Spinal cord (tissue), 10 donors: ENCODE measurements around the gene SAMSN1. TPM values are rescaled to one million over a fixed set of nuclear protein-coding genes. Genes with fewer than 3 reads are reported as not detected.

Experiments
- DNase-seq, 6 donors: peaks; one replicate each; pipeline versions ENCODE4 v3.0.0 to v3.0.0-alpha.2; 2013 to 2015; ENCODE audit warnings: low spot score in 6 of 6, low read depth in 4 of 6
- H3K27ac ChIP-seq: one replicate; pipeline ENCODE4 v1.5.1; 2013; ENCODE audit warnings: low read depth, low read length, control low read depth
- H3K27me3 ChIP-seq: one replicate; pipeline ENCODE4 v1.6.1; 2013; ENCODE audit warnings: low read length; ENCODE audit not compliant: control insufficient read depth, insufficient read depth
- H3K36me3 ChIP-seq: one replicate; pipeline ENCODE4 v1.6.1; 2013; ENCODE audit warnings: low read length; ENCODE audit not compliant: control insufficient read depth, insufficient read depth
- H3K4me1 ChIP-seq: one replicate; pipeline ENCODE4 v1.6.1; 2013; ENCODE audit warnings: low read length; ENCODE audit not compliant: control insufficient read depth, insufficient read depth
- H3K4me3 ChIP-seq: one replicate; pipeline ENCODE4 v1.5.1; 2013; ENCODE audit warnings: low read depth, low read length, control low read depth
- H3K9me3 ChIP-seq: one replicate; pipeline ENCODE4 v1.6.1; 2013; ENCODE audit warnings: low read length; ENCODE audit not compliant: control insufficient read depth, insufficient read depth
- WGBS: methylation state at CpG from one replicate; pipeline ENCODE4 v1.1.5; 2013; ENCODE audit warnings: missing lambda C conversion rate; ENCODE audit not compliant: insufficient coverage; 5-methylcytosine and 5-hydroxymethylcytosine counted together
- polyA plus RNA-seq, 2 donors: library from polyadenylated mRNA; unstranded; fragments of 120-200 nt; gene quantifications; one replicate each; pipeline ENCODE4 v1.2.1, GENCODE V29; 2013; ENCODE audit not compliant: insufficient read length in 2 of 2
- total RNA-seq, 2 donors: library from RNA; depleted of rRNA in 1 of 2; stranded (reverse); fragments of 120-200 nt in 1 of 2; fragments of >200 nt in 1 of 2; gene quantifications; one replicate each; pipeline versions ENCODE4 v1.2.3 to v1.2.4, GENCODE V29; 2013 to 2014
- donor health status: healthy.

Gene SAMSN1
- total and polyA plus RNA-seq, 4 donors: 8.5 to 22.4 (median 12.3) TPM

DNA sequence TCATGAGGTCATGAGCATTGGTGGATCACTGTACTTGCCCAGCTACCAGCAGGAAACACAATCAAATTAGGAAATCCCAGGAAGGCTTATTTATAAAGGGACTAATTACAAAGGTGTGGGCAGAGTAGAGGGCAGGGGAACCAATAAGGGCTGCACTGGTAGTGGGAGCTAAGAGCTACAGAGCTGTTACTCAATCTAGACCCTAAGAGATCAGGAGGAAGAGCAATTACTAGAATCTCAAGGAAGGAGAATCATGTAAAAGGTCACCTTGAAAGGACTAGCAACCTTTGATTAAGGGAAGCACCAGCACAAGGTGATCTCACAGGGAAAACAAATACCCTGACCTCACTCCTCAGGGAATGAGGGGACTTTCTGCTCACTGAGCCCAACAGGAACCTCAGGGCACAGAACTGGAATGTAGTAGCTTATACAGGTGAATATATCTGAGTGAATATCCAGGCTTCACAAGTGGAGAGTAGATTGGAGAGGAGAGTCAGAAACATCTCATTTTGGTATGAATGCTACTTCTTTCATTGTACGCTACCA lies 66.8 kb downstream of the SAMSN1 start:
- no peak for DNase-seq
- Histone ChIP-seq H3K36me3 (no peaks in the 10 kb centered on the region), H3K9me3 (no peaks in the 10 kb centered on the region), H3K27me3 (no peaks in the 10 kb centered on the region), H3K4me1 (no peaks in the 10 kb centered on the region), H3K27ac (no peak overlapping the region), H3K4me3 (no peak overlapping the region)
- WGBS: 80% methylated on average over 1 of the region's 1 CpG

DNA sequence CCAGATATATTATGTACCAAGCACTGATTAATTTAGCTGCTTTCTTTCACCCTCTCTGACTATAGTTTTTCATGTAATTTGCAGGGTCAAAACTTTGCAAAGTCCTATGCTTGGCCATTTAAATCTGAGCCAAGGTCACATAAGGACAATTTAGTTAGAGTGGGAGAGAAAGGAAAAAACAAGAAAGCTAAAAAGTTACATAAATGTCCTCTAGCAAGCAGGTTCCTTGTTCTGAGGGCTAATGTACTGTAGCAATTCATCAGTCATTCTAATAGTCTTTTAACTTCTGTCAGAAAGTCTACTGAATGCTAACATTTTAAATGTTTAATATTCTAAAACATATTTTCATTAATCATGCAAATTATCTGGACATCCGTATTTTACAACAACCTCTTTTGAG lies 68.3 kb downstream of the SAMSN1 start:
- no peaks in the 10 kb centered on the region for H3K9me3 ChIP-seq
- H3K4me1 ChIP-seq: no peaks in the 10 kb centered on the region
- no peak overlapping the region for H3K27ac ChIP-seq
- H3K4me3 ChIP-seq: no peak overlapping the region
- no peaks in the 10 kb centered on the region for H3K36me3 ChIP-seq
- no CpG with 5 or more reads among the region's 1 CpG for WGBS
- no peak for DNase-seq
- no peaks in the 10 kb centered on the region for H3K27me3 ChIP-seq

DNA sequence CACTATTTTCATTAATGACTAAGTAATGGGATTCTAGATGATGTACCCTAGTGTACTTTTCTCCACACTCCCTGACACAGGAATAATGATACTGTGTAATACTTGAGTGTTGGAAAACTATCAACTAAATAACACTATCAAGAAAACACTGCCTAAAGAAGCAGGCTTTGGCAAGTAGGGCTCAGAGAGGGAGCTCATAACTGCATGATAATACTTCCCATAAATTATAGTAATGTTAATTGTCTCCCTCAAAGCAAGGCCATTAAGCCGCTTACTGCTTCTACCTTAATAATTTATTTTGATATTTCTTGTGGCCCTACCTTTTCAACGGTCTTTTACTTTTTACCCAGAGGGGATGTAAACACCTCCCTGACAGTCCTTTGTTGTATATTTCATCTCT lies 69.0 kb downstream of the SAMSN1 start:
- Histone ChIP-seq H3K27ac (no peak overlapping the region), H3K36me3 (no peaks in the 10 kb centered on the region), H3K27me3 (no peaks in the 10 kb centered on the region), H3K9me3 (no peaks in the 10 kb centered on the region), H3K4me3 (no peak overlapping the region), H3K4me1 (no peaks in the 10 kb centered on the region)
- WGBS: no CpG with 5 or more reads among the region's 2 CpGs
- DNase-seq: peak in 1 of 6 donors; percentile 80

DNA sequence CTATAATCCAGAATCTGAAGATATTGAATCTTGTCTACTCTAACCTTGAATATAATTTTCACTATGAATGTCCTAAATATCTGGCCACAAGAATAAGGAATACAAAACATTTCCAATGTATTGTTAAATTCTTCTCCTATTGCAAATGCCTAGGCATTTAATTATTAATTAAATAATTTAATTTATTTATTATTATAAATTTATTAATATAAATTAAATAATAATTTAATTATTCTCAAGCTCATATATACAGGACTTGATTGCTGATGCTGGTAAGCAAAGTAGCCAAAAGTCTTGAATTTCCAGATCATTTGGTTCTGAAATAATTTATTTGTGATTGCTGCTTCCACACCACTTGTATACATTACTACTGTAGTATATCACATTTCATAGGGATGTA lies 71.1 kb downstream of the SAMSN1 start:
- no peak for DNase-seq
- H3K4me1 ChIP-seq: no peaks in the 10 kb centered on the region
- no peak overlapping the region for H3K27ac ChIP-seq
- H3K4me3 ChIP-seq: no peak overlapping the region
- no peaks in the 10 kb centered on the region for H3K27me3 ChIP-seq
- H3K9me3 ChIP-seq: no peaks in the 10 kb centered on the region
- no peaks in the 10 kb centered on the region for H3K36me3 ChIP-seq

DNA sequence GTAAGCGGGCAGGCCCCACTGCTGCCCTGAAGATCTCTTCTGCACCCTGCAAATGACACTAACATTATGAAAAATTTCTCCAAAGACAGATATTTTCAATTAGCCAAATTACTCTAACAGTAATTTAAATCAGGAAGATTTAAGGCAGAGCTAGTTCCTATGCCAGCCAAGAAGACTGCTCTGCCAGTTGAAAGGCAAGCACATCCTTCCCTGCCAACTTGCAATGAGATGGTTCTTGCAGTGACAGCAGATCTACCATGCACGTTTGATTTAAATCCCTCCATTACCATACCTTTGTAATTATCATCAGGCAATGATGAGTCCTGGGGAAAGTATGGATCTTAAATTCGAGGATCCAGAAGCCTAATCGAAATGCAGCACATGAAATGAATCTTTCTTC lies 76.5 kb downstream of the SAMSN1 start:
- no peak overlapping the region for H3K27ac ChIP-seq
- H3K4me1 ChIP-seq: no peaks in the 10 kb centered on the region
- no peaks in the 10 kb centered on the region for H3K36me3 ChIP-seq
- no peaks in the 10 kb centered on the region for H3K27me3 ChIP-seq
- H3K9me3 ChIP-seq: no peaks in the 10 kb centered on the region
- peak in 2 of 6 donors; percentile 20 to 81 for DNase-seq
- H3K4me3 ChIP-seq: no peak overlapping the region
- no CpG with 5 or more reads among the region's 4 CpGs for WGBS

DNA sequence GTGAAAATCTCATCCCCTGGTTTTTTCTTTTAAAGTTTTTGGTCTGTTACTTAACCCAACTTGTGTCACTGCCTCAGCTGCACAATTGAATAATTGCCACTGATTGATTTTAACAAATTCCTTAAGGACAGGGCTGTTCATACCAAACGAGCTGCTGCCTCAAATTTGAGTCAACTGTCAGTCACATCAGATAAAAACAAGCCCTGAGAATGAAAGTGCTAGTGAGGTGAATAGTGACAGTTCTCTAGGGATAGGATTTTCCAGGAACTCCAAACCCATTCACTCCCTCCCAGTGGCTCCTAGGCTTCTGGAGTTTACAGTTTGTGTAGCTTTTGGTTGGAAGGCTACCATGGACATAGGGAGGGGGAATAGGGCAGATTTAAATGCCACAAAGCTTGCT lies 79.4 kb downstream of the SAMSN1 start:
- Histone ChIP-seq H3K4me1 (no peaks in the 10 kb centered on the region), H3K9me3 (no peaks in the 10 kb centered on the region), H3K36me3 (no peaks in the 10 kb centered on the region), H3K27me3 (no peaks in the 10 kb centered on the region), H3K4me3 (no peak overlapping the region), H3K27ac (no peak overlapping the region)
- WGBS: no CpG with 5 or more reads among the region's 1 CpG
- DNase-seq: no peak

DNA sequence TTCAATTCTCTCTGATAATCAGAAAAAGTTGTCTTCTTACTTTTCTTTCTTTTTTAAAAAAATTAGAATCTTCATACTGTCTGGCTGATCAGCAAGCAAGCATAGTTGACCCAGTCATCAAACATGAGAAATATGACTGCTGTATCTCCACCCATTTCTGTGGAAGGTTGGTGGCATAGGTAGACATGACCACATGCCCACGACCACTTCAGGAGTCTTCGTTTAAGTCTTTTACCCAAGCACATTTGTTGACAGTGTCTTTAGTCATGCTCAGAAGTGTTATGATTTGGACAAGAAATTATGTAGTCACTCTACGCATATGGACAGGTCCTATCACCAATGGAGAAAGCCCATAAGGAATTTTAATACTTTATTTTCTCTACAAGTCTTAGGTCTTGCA lies 88.4 kb downstream of the SAMSN1 start:
- DNase-seq: no peak
- H3K27ac ChIP-seq: no peak overlapping the region
- H3K4me1 ChIP-seq: no peaks in the 10 kb centered on the region
- WGBS: no CpG with 5 or more reads among the region's 3 CpGs
- no peaks in the 10 kb centered on the region for H3K9me3 ChIP-seq
- no peaks in the 10 kb centered on the region for H3K36me3 ChIP-seq
- no peak overlapping the region for H3K4me3 ChIP-seq
- H3K27me3 ChIP-seq: no peaks in the 10 kb centered on the region

DNA sequence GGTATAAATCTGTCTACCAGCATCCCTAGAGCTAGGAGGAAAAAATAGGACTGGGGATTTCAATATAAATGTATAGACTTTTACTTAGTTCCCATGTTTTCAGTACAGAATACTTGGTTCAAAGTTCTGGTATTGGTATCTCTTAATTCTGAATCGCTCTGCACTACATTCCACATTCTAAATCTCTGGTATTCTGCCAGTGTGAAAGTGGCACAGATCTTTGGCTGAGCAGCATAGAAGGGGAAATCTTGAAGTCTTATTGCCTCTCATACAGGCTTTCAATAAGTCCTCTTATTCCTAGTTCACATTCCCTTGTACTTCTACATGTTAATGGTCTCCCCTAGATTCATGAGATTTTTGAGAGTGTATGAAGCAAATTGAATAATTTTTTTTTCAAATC lies 89.2 kb downstream of the SAMSN1 start:
- no peaks in the 10 kb centered on the region for H3K9me3 ChIP-seq
- WGBS: no CpG with 5 or more reads among the region's 1 CpG
- H3K36me3 ChIP-seq: no peaks in the 10 kb centered on the region
- H3K27me3 ChIP-seq: no peaks in the 10 kb centered on the region
- no peaks in the 10 kb centered on the region for H3K4me1 ChIP-seq
- DNase-seq: peak in 1 of 6 donors; percentile 55
- H3K27ac ChIP-seq: no peak overlapping the region
- H3K4me3 ChIP-seq: no peak overlapping the region

DNA sequence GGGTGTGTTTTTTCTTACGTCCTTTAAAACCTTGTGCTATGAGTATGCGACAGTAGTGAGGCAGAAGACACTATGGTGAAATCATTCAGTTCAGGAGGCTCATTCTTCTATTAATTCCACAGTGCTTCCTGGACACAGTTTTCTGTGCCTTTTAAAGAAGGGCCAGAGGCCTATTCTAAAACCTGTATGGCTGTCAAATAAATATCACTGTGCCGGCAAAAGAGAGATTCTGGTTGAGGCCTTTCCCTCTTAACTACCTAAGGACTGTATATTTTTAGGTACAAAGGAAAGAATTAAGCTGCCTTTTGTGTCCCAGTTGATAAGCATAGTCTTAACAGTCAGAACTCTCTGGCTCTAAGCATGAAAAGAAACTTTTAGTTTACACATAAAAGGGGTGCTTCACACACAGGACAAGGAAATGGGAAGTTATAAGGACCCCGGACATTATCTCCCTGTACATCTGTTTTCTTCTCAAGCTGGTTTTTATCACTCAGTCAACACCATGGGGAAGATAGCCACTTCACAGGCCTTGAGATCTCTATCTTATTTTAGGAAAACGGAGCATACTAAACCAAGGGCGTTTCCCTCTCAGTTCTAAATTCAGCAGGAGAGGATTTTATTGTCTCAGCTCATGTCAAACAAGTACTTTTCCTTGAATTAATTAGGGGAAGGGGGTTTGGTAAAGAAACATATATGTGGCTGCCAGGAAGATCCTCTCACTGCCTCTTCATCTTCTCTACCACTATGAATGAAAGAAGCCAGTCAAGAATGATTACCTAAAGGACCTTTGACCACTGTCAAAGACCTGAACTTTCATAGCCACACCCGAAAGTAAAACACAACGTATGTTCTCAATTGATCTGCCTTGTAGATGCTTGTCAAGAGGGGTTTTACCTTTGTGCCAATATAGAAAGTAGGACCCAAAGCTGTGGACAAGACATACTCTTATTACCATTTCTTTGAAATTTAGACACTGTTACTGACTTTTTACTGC lies 91.8 kb downstream of the SAMSN1 start:
- Histone ChIP-seq H3K9me3 (no peaks in the 10 kb centered on the region), H3K4me3 (no peak overlapping the region), H3K27me3 (no peaks in the 10 kb centered on the region), H3K4me1 (no peaks in the 10 kb centered on the region), H3K36me3 (no peaks in the 10 kb centered on the region), H3K27ac (no peak overlapping the region)
- WGBS: no CpG with 5 or more reads among the region's 8 CpGs
- no peak for DNase-seq
